Caco-2 (cell line): ENCODE measurements around the gene TEAD2. TPM values are rescaled to one million over a fixed set of nuclear protein-coding genes. Genes with fewer than 3 reads are reported as not detected.

Experiments used
- BruUV-seq: library from RNA; stranded (reverse); fragments of 400-500 nt; replicated peaks from 2 replicates; lab custom pipeline; 2021; lab: Mats Ljungman, UMichigan
- CTCF ChIA-PET: fragments of 300-600 bp; sonication (Branson Sonifier 250); formaldehyde crosslinking; loops from one replicate; lab custom pipeline; 2022; ENCODE audit warnings: antibody characterized with exemption; lab: Charles Lee
- POLR2A ChIA-PET: fragments of 300-600 bp; sonication (Branson Sonifier 250); formaldehyde crosslinking; loops from one replicate; lab custom pipeline; 2022; ENCODE audit warnings: antibody characterized with exemption; lab: Charles Lee
- DNase-seq, 2 experiments: peaks; one replicate each; pipeline versions ENCODE4 v3.0.0 to v3.0.0-alpha.2; 2020 to 2022
- H3K27me3 ChIP-seq: replicated peaks from 2 replicates; pipeline ENCODE4 v1.6.0; 2011; ENCODE audit warnings: low read length; ENCODE audit not compliant: control insufficient read depth, insufficient read depth
- H3K36me3 ChIP-seq: 2 replicates; pipeline ENCODE4 v1.5.1; 2011; ENCODE audit warnings: low read length; ENCODE audit not compliant: control insufficient read depth, insufficient read depth
- H3K4me1 ChIP-seq: fragments of 250-450 bp; sonication (Bioruptor Pico); 2 replicates; pipeline ENCODE4 v1.5.1; 2020; ENCODE audit warnings: mild to moderate bottlenecking
- H3K4me3 ChIP-seq: 2 replicates; pipeline ENCODE4 v1.5.1; 2011; ENCODE audit warnings: low read depth, mild to moderate bottlenecking, control low read depth, low read length
- H3K9me3 ChIP-seq: fragments of 250-450 bp; sonication (Bioruptor Pico); 2 replicates; pipeline ENCODE4 v1.5.1; 2020; ENCODE audit warnings: mild to moderate bottlenecking, moderate library complexity
- H3K27ac Mint-ChIP-seq: one replicate; pipeline ENCODE4 v1.8.0; 2022; ENCODE audit warnings: mixed read lengths; ENCODE audit not compliant: unreplicated experiment
- H3K27me3 Mint-ChIP-seq: one replicate; pipeline ENCODE4 v1.8.0; 2022; ENCODE audit warnings: mixed read lengths; ENCODE audit not compliant: insufficient read depth, unreplicated experiment
- H3K36me3 Mint-ChIP-seq: one replicate; pipeline ENCODE4 v1.8.0; 2022; ENCODE audit warnings: mild to moderate bottlenecking, mixed read lengths; ENCODE audit not compliant: insufficient read depth, unreplicated experiment
- H3K4me1 Mint-ChIP-seq: one replicate; pipeline ENCODE4 v1.8.0; 2022; ENCODE audit warnings: low read depth, mixed read lengths; ENCODE audit not compliant: unreplicated experiment
- H3K4me3 Mint-ChIP-seq: one replicate; pipeline ENCODE4 v1.8.0; 2022; ENCODE audit warnings: mild to moderate bottlenecking, moderate library complexity, mixed read lengths; ENCODE audit not compliant: unreplicated experiment
- H3K9me3 Mint-ChIP-seq: one replicate; pipeline ENCODE4 v1.8.0; 2022; ENCODE audit warnings: mixed read lengths; ENCODE audit not compliant: unreplicated experiment
- intact Hi-C: fragments of 100-400 bp; cut with micrococcal nuclease; formaldehyde crosslinking; loops from one replicate; pipeline ENCODE4 v1.10.0; 2022; ENCODE audit not compliant: unreplicated experiment
- microRNA-seq: library from miRNA; unstranded; fragments of <30 nt; microRNA quantifications from one replicate; pipeline ENCODE4 v1.2.0, GENCODE V29; 2022
- total RNA-seq: library from RNA; stranded (reverse); gene quantifications from 2 replicates; pipeline ENCODE4 v1.2.3, GENCODE V29; 2022
- TF ChIP-seq, protein P1 (sequence below), 2 experiments: fragments of 200-600 bp in 1 of 2; IDR thresholded peaks; 1 replicate in 1 of 2; 2 replicates in 1 of 2; pipeline versions ENCODE4 v1.5.1 to v1.8.0; 2011 to 2022; ENCODE audit warnings: antibody characterized with exemption in 1 of 2, control low read depth in 1 of 2, inconsistent platforms in 1 of 2, low read depth in 1 of 2, low read length in 1 of 2, mild to moderate bottlenecking in 1 of 2, moderate library complexity in 1 of 2; ENCODE audit not compliant: insufficient read depth in 1 of 2, severe bottlenecking in 1 of 2, unreplicated experiment in 1 of 2

TEAD2 gene
- total RNA-seq, 1 experiment from 2014 or later, result 8.8 TPM

DNA sequence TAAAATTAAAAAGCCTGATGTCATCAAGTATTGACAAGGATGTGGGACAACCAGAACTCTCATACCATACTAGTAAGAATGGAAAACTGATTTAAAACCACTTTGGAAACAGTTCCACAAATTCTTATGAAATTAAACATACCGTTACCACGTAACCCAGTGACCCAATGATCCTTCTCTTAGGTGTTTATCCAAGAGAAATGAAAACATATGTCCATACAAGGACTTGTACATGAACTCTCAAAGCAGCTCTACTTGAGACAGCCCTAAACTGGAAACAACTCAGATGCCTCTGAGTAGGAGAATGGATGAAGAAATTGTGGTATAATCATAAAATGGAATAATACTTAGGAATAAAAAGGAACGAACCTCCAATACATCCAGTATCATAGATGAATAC, 64.8 kb downstream of the TEAD2 start:
- Histone ChIP-seq H3K27me3 (no peaks in the 10 kb centered on the region), H3K36me3 (no peaks in the 10 kb centered on the region), H3K4me3 (no peak overlapping the region), H3K4me1 (0 out of 2 replicates have a peak, but pooled peaks cover 4% of the 10 kb centered on the region), H3K9me3 (no peaks in the 10 kb centered on the region)
- no peak for DNase-seq
- Mint-ChIP-seq H3K4me1 (no peaks in the 10 kb centered on the region), H3K27me3 (peaks cover 2% of the 10 kb centered on the region), H3K27ac (no peak overlapping the region), H3K36me3 (no peaks in the 10 kb centered on the region), H3K4me3 (no peak overlapping the region), H3K9me3 (peaks cover 2% of the 10 kb centered on the region)
- intact Hi-C loops, result no loop called here
- TF ChIP-seq, protein P1, sequence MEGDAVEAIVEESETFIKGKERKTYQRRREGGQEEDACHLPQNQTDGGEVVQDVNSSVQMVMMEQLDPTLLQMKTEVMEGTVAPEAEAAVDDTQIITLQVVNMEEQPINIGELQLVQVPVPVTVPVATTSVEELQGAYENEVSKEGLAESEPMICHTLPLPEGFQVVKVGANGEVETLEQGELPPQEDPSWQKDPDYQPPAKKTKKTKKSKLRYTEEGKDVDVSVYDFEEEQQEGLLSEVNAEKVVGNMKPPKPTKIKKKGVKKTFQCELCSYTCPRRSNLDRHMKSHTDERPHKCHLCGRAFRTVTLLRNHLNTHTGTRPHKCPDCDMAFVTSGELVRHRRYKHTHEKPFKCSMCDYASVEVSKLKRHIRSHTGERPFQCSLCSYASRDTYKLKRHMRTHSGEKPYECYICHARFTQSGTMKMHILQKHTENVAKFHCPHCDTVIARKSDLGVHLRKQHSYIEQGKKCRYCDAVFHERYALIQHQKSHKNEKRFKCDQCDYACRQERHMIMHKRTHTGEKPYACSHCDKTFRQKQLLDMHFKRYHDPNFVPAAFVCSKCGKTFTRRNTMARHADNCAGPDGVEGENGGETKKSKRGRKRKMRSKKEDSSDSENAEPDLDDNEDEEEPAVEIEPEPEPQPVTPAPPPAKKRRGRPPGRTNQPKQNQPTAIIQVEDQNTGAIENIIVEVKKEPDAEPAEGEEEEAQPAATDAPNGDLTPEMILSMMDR (IDR thresholded peaks at IDR 0.05; ENCODE audit: insufficient read depth in 1 of 2, low read depth in 1 of 2, low read length in 1 of 2, severe bottlenecking in 1 of 2, unreplicated experiment in 1 of 2), result no peak
- POLR2A ChIA-PET, result no interaction called here
- CTCF ChIA-PET, result no interaction called here
- BruUV-seq, result no TSS peak

DNA sequence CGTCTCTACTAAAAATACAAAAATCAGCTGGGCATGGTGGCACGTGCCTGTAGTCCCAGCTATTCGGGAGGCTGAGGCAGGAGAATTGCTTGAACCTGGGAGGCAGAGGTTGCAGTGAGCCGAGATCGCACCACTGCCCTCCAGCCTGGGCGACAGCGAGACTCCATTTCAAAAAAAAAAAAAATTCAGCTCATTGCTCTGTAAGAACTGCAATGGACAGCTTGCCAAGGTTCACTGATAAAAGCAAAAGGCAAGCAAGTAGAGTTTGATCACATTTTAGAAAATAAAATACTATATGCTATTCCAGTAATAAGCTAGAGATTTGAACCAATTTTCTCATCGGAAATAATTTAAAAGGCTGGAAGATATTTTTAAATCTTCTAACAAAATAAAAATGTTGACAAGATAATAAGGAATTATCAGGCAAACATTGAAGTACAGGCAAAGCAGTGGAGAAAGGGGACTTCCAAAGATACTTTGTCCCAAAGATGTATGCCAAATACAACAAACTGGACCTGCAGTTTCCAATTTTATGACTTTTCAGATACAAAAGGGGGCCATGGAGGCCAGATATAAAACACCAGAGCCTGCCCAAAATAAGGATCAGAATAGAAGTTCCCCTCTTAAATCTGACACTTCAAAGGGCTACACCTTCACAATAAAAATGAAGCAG, 66.9 kb downstream of the TEAD2 start:
- Mint-ChIP-seq H3K27ac (no peak overlapping the region), H3K36me3 (no peaks in the 10 kb centered on the region), H3K4me1 (no peaks in the 10 kb centered on the region), H3K4me3 (no peak overlapping the region), H3K9me3 (no peaks in the 10 kb centered on the region), H3K27me3 (peaks cover 1% of the 10 kb centered on the region)
- Histone ChIP-seq H3K27me3 (no peaks in the 10 kb centered on the region), H3K36me3 (no peaks in the 10 kb centered on the region), H3K4me1 (0 out of 2 replicates have a peak, but pooled peaks cover 4% of the 10 kb centered on the region), H3K4me3 (no peak overlapping the region), H3K9me3 (no peaks in the 10 kb centered on the region)
- DNase-seq, result no peak
- intact Hi-C loops, result no loop called here
- BruUV-seq, result no TSS peak
- TF ChIP-seq, protein P1 (IDR thresholded peaks at IDR 0.05; ENCODE audit: insufficient read depth in 1 of 2, low read depth in 1 of 2, low read length in 1 of 2, severe bottlenecking in 1 of 2, unreplicated experiment in 1 of 2), result no peak
- POLR2A ChIA-PET, result no interaction called here
- CTCF ChIA-PET, result no interaction called here

DNA sequence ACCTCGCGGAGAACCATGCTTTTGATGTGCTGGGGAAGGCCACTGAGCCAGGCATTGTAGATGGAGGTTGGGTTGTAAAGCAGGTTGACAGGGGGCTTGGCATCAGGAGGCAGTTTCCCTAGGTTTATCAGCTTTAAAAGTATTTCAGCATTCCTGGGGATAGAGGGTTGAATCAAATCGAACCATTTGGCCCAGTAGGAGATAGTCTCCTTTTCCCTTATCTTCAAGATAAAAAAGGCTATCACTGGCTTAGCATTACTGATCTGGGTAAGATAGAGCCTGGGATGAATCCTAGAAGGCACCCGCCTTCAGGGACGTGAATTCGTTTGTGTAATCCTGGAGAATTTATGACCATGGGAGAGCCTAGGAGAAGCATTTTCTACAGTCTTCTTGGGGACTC, 67.8 kb downstream of the TEAD2 start:
- H3K36me3 ChIP-seq, result no peaks in the 10 kb centered on the region
- POLR2A ChIA-PET, result no interaction called here
- H3K4me3 Mint-ChIP-seq, result no peak overlapping the region
- H3K27ac Mint-ChIP-seq, result no peak overlapping the region
- no peaks in the 10 kb centered on the region for H3K9me3 ChIP-seq
- TF ChIP-seq, protein P1 (IDR thresholded peaks at IDR 0.05; ENCODE audit: insufficient read depth in 1 of 2, low read depth in 1 of 2, low read length in 1 of 2, severe bottlenecking in 1 of 2, unreplicated experiment in 1 of 2), result no peak
- H3K36me3 Mint-ChIP-seq, result no peaks in the 10 kb centered on the region
- intact Hi-C loops, result no loop called here
- no peaks in the 10 kb centered on the region for H3K9me3 Mint-ChIP-seq
- H3K27me3 Mint-ChIP-seq, result no peaks in the 10 kb centered on the region
- peak in 1 of 2 experiments; percentile 20 for DNase-seq
- 0 out of 2 replicates have a peak, but pooled peaks cover 4% of the 10 kb centered on the region for H3K4me1 ChIP-seq
- H3K4me3 ChIP-seq, result no peak overlapping the region
- CTCF ChIA-PET, result interaction anchor here (0.6 kb wide), 1 partner anchor 45 kb away, joined by 3 read pairs; no protein-coding TSS in a partner anchor
- no peaks in the 10 kb centered on the region for H3K4me1 Mint-ChIP-seq
- no TSS peak for BruUV-seq
- no peaks in the 10 kb centered on the region for H3K27me3 ChIP-seq

Small RNAs within 50 kb of the gene (microRNA-seq; reads per million reads assigned to microRNA genes)
- gene MIR4324, result not detected

Other genes starting within 250 kb of the TEAD2 start
- 11.8 and 12.7 TPM in 2 replicates for gene LIN7B, start 248.0 kb downstream of the TEAD2 start, total RNA-seq
- 1.7 and 2.1 TPM in 2 replicates for gene C19orf73, start 243.3 kb downstream of the TEAD2 start, total RNA-seq
- gene PPFIA3, start 242.9 kb downstream of the TEAD2 start, total RNA-seq, result 11.8 and 12.7 TPM in 2 replicates
- not detected in 2 replicates for gene HRC, start 207.0 kb downstream of the TEAD2 start, total RNA-seq
- gene TRPM4, start 204.6 kb downstream of the TEAD2 start, total RNA-seq, result 27.8 and 31.4 TPM in 2 replicates
- 0.56 and 0.84 TPM in 2 replicates for gene SLC6A16, start 37.2 kb downstream of the TEAD2 start, total RNA-seq
- gene CD37, start 27.0 kb downstream of the TEAD2 start, total RNA-seq, result not detected in 2 replicates
- gene DKKL1, start 1.5 kb upstream of the TEAD2 start, total RNA-seq, result not detected in 2 replicates
- 0.56 and 1.00 TPM in 2 replicates for gene KASH5, start 25.8 kb upstream of the TEAD2 start, total RNA-seq
- gene PTH2, start 61.0 kb upstream of the TEAD2 start, total RNA-seq, result not detected in 2 replicates
- 0.25 TPM in 1 of 2 replicates, not detected in the other for gene GFY, start 63.0 kb upstream of the TEAD2 start, total RNA-seq
- gene SLC17A7, start 79.1 kb upstream of the TEAD2 start, total RNA-seq, result 0.21 and 0.36 TPM in 2 replicates
- gene PIH1D1, start 89.4 kb upstream of the TEAD2 start, total RNA-seq, result 150 and 167 TPM in 2 replicates
- 42.1 and 45.0 TPM in 2 replicates for gene ALDH16A1, start 90.8 kb upstream of the TEAD2 start, total RNA-seq
- gene FLT3LG, start 111.8 kb upstream of the TEAD2 start, total RNA-seq, result 2.1 and 2.4 TPM in 2 replicates
- 2,726 and 2,880 TPM in 2 replicates for gene RPL13A, start 125.2 kb upstream of the TEAD2 start, total RNA-seq
- gene RPS11, start 134.0 kb upstream of the TEAD2 start, total RNA-seq, result 2,065 and 2,191 TPM in 2 replicates
- 135 and 136 TPM in 2 replicates for gene FCGRT, start 150.2 kb upstream of the TEAD2 start, total RNA-seq
- 6.6 and 7.0 TPM in 2 replicates for gene RCN3, start 165.6 kb upstream of the TEAD2 start, total RNA-seq
- gene NOSIP, start 218.1 kb upstream of the TEAD2 start, total RNA-seq, result 74.7 and 77.7 TPM in 2 replicates
- 7.7 and 8.4 TPM in 2 replicates for gene PRRG2, start 218.9 kb upstream of the TEAD2 start, total RNA-seq
- 38.8 and 40.5 TPM in 2 replicates for gene PRR12, start 228.8 kb upstream of the TEAD2 start, total RNA-seq